Caco-2 (cell line): ENCODE measurements around the gene TCL1A. TPM values are rescaled to one million over a fixed set of nuclear protein-coding genes. Genes with fewer than 3 reads are reported as not detected.
A peak's percentile ranks its signal among the peaks of the same experiment; 100 is the strongest.

Experiments used
- BruUV-seq: library from RNA; stranded (reverse); fragments of 400-500 nt; replicated peaks from 2 replicates; lab custom pipeline; 2021; lab: Mats Ljungman, UMichigan
- CTCF ChIA-PET: fragments of 300-600 bp; sonication (Branson Sonifier 250); formaldehyde crosslinking; loops from one replicate; lab custom pipeline; 2022; ENCODE audit warnings: antibody characterized with exemption; lab: Charles Lee
- POLR2A ChIA-PET: fragments of 300-600 bp; sonication (Branson Sonifier 250); formaldehyde crosslinking; loops from one replicate; lab custom pipeline; 2022; ENCODE audit warnings: antibody characterized with exemption; lab: Charles Lee
- DNase-seq, 2 experiments: peaks; one replicate each; pipeline versions ENCODE4 v3.0.0 to v3.0.0-alpha.2; 2020 to 2022
- H3K27me3 ChIP-seq: replicated peaks from 2 replicates; pipeline ENCODE4 v1.6.0; 2011; ENCODE audit warnings: low read length; ENCODE audit not compliant: control insufficient read depth, insufficient read depth
- H3K36me3 ChIP-seq: 2 replicates; pipeline ENCODE4 v1.5.1; 2011; ENCODE audit warnings: low read length; ENCODE audit not compliant: control insufficient read depth, insufficient read depth
- H3K4me1 ChIP-seq: fragments of 250-450 bp; sonication (Bioruptor Pico); 2 replicates; pipeline ENCODE4 v1.5.1; 2020; ENCODE audit warnings: mild to moderate bottlenecking
- H3K4me3 ChIP-seq: 2 replicates; pipeline ENCODE4 v1.5.1; 2011; ENCODE audit warnings: low read depth, mild to moderate bottlenecking, control low read depth, low read length
- H3K9me3 ChIP-seq: fragments of 250-450 bp; sonication (Bioruptor Pico); 2 replicates; pipeline ENCODE4 v1.5.1; 2020; ENCODE audit warnings: mild to moderate bottlenecking, moderate library complexity
- H3K27ac Mint-ChIP-seq: one replicate; pipeline ENCODE4 v1.8.0; 2022; ENCODE audit warnings: mixed read lengths; ENCODE audit not compliant: unreplicated experiment
- H3K27me3 Mint-ChIP-seq: one replicate; pipeline ENCODE4 v1.8.0; 2022; ENCODE audit warnings: mixed read lengths; ENCODE audit not compliant: insufficient read depth, unreplicated experiment
- H3K36me3 Mint-ChIP-seq: one replicate; pipeline ENCODE4 v1.8.0; 2022; ENCODE audit warnings: mild to moderate bottlenecking, mixed read lengths; ENCODE audit not compliant: insufficient read depth, unreplicated experiment
- H3K4me1 Mint-ChIP-seq: one replicate; pipeline ENCODE4 v1.8.0; 2022; ENCODE audit warnings: low read depth, mixed read lengths; ENCODE audit not compliant: unreplicated experiment
- H3K4me3 Mint-ChIP-seq: one replicate; pipeline ENCODE4 v1.8.0; 2022; ENCODE audit warnings: mild to moderate bottlenecking, moderate library complexity, mixed read lengths; ENCODE audit not compliant: unreplicated experiment
- H3K9me3 Mint-ChIP-seq: one replicate; pipeline ENCODE4 v1.8.0; 2022; ENCODE audit warnings: mixed read lengths; ENCODE audit not compliant: unreplicated experiment
- intact Hi-C: fragments of 100-400 bp; cut with micrococcal nuclease; formaldehyde crosslinking; loops from one replicate; pipeline ENCODE4 v1.10.0; 2022; ENCODE audit not compliant: unreplicated experiment
- total RNA-seq: library from RNA; stranded (reverse); gene quantifications from 2 replicates; pipeline ENCODE4 v1.2.3, GENCODE V29; 2022
- TF ChIP-seq, protein P1 (sequence below), 2 experiments: fragments of 200-600 bp in 1 of 2; IDR thresholded peaks; 1 replicate in 1 of 2; 2 replicates in 1 of 2; pipeline versions ENCODE4 v1.5.1 to v1.8.0; 2011 to 2022; ENCODE audit warnings: antibody characterized with exemption in 1 of 2, control low read depth in 1 of 2, inconsistent platforms in 1 of 2, low read depth in 1 of 2, low read length in 1 of 2, mild to moderate bottlenecking in 1 of 2, moderate library complexity in 1 of 2; ENCODE audit not compliant: insufficient read depth in 1 of 2, severe bottlenecking in 1 of 2, unreplicated experiment in 1 of 2

The TCL1A gene
- total RNA-seq, 1 experiment from 2014 or later = not detected

- no TSS peak for BruUV-seq
- ChIA-PET POLR2A (no interaction called here), CTCF (no interaction called here)
- TF ChIP-seq, protein P1, sequence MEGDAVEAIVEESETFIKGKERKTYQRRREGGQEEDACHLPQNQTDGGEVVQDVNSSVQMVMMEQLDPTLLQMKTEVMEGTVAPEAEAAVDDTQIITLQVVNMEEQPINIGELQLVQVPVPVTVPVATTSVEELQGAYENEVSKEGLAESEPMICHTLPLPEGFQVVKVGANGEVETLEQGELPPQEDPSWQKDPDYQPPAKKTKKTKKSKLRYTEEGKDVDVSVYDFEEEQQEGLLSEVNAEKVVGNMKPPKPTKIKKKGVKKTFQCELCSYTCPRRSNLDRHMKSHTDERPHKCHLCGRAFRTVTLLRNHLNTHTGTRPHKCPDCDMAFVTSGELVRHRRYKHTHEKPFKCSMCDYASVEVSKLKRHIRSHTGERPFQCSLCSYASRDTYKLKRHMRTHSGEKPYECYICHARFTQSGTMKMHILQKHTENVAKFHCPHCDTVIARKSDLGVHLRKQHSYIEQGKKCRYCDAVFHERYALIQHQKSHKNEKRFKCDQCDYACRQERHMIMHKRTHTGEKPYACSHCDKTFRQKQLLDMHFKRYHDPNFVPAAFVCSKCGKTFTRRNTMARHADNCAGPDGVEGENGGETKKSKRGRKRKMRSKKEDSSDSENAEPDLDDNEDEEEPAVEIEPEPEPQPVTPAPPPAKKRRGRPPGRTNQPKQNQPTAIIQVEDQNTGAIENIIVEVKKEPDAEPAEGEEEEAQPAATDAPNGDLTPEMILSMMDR (IDR thresholded peaks at IDR 0.05; ENCODE audit: insufficient read depth in 1 of 2, low read depth in 1 of 2, low read length in 1 of 2, severe bottlenecking in 1 of 2, unreplicated experiment in 1 of 2) = no peak
- Histone ChIP-seq H3K9me3 (no peaks in the 10 kb centered on the region), H3K4me1 (no peaks in the 10 kb centered on the region), H3K27me3 (no peaks in the 10 kb centered on the region), H3K36me3 (no peaks in the 10 kb centered on the region), H3K4me3 (no peak overlapping the region)
- intact Hi-C loops = no loop called here
- Mint-ChIP-seq H3K4me3 (no peak overlapping the region), H3K4me1 (no peaks in the 10 kb centered on the region), H3K27ac (no peak overlapping the region), H3K27me3 (peaks cover 20% of the 10 kb centered on the region), H3K9me3 (no peaks in the 10 kb centered on the region), H3K36me3 (no peaks in the 10 kb centered on the region)
- DNase-seq = no peak
Observed at GRCh38 chr14:95686935-95687334, 27.0 kb downstream of the TCL1A start.

- H3K36me3 ChIP-seq = no peaks in the 10 kb centered on the region
- POLR2A ChIA-PET = no interaction called here
- intact Hi-C loops = no loop called here
- DNase-seq = no peak
- H3K9me3 ChIP-seq = no peaks in the 10 kb centered on the region
- no peak within 1 kb of the TSS for H3K4me3 Mint-ChIP-seq
- no peak within 1 kb of the TSS for H3K4me3 ChIP-seq
- H3K27ac Mint-ChIP-seq = no peak within 1 kb of the TSS
- CTCF ChIA-PET = no interaction called here
- no peaks in the 10 kb centered on the region for H3K36me3 Mint-ChIP-seq
- no peaks in the 10 kb centered on the region for H3K9me3 Mint-ChIP-seq
- no peaks in the 10 kb centered on the region for H3K4me1 ChIP-seq
- no peaks in the 10 kb centered on the region for H3K4me1 Mint-ChIP-seq
- TF ChIP-seq, protein P1 (IDR thresholded peaks at IDR 0.05; ENCODE audit: insufficient read depth in 1 of 2, low read depth in 1 of 2, low read length in 1 of 2, severe bottlenecking in 1 of 2, unreplicated experiment in 1 of 2) = no peak
- no TSS peak for BruUV-seq
- peaks cover 17% of the 10 kb centered on the region for H3K27me3 Mint-ChIP-seq
- H3K27me3 ChIP-seq = no peaks in the 10 kb centered on the region
Observed at GRCh38 chr14:95685978-95686922, 27.7 kb downstream of the TCL1A start, which contains the start of gene TCL1B. TSS of gene TCL1B (plus strand) at chr14:95686426. CDS start at chr14:95686468, 42 bp downstream.

GRCh38 chr14:95683793-95684192, 30.1 kb downstream of the TCL1A start:
- peaks cover 19% of the 10 kb centered on the region for H3K27me3 Mint-ChIP-seq
- no peak overlapping the region for H3K27ac Mint-ChIP-seq
- TF ChIP-seq, protein P1 (IDR thresholded peaks at IDR 0.05; ENCODE audit: insufficient read depth in 1 of 2, low read depth in 1 of 2, low read length in 1 of 2, severe bottlenecking in 1 of 2, unreplicated experiment in 1 of 2) = peak; percentile 62
- BruUV-seq = no TSS peak
- peaks cover 5% of the 10 kb centered on the region for H3K36me3 Mint-ChIP-seq
- peak in 1 of 2 experiments; percentile 28 for DNase-seq
- H3K9me3 ChIP-seq = no peaks in the 10 kb centered on the region
- H3K4me3 ChIP-seq = no peak overlapping the region
- H3K4me1 Mint-ChIP-seq = no peaks in the 10 kb centered on the region
- H3K27me3 ChIP-seq = no peaks in the 10 kb centered on the region
- 0 out of 2 replicates have a peak, but pooled peaks cover 5% of the 10 kb centered on the region for H3K4me1 ChIP-seq
- H3K9me3 Mint-ChIP-seq = no peaks in the 10 kb centered on the region
- intact Hi-C loops = no loop called here
- ChIA-PET POLR2A (no interaction called here), CTCF (no interaction called here)
- H3K4me3 Mint-ChIP-seq = no peak overlapping the region
- H3K36me3 ChIP-seq = no peaks in the 10 kb centered on the region
